Breast epithelium (tissue), 3 donors: Measurements from ENCODE around the gene ARHGAP26.

Experiments
- CTCF ChIP-seq, 3 donors: fragments of 450-650 bp; IDR thresholded peaks; one replicate each; pipeline ENCODE4 v1.5.1; 2016 to 2017; ENCODE audit warnings: antibody characterized with exemption in 3 of 3, mild to moderate bottlenecking in 3 of 3, moderate library complexity in 3 of 3
- POLR2A ChIP-seq: fragments of 450-650 bp; IDR thresholded peaks from one replicate; pipeline ENCODE4 v1.6.1; 2016; ENCODE audit warnings: antibody characterized with exemption, mild to moderate bottlenecking, moderate library complexity

GRCh38 chr5:143010351-143010750 lies 240.2 kb downstream of the ARHGAP26 start:
- TF ChIP-seq CTCF (IDR thresholded peaks at IDR 0.05) (no peak), POLR2A (no peak)
